ENCODE measurements around the gene CAD.

Gene CAD

DNA sequence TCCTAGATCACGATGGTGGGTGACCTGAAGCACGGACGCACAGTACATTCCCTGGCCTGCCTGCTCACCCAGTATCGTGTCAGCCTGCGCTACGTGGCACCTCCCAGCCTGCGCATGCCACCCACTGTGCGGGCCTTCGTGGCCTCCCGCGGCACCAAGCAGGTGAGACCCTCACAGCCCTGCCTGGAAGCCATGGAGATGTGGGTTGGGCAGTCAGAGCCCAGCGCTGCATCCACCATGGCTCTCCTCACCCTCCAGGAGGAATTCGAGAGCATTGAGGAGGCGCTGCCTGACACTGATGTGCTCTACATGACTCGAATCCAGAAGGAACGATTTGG is 25.4 kb downstream of the CAD start:
- CTCF ChIA-PET: interaction anchor here (0.7 to 2.2 kb wide), 8 partner anchors 16 to 379 kb away, joined by 3 to 6 read pairs (median 4); no protein-coding TSS in a partner anchor
- 95% methylated on average over 16 of the region's 16 CpGs for WGBS (ENCODE audit: insufficient coverage)
- H3K36me3 ChIP-seq (ENCODE audit: control insufficient read depth in 4 of 4, insufficient read depth in 4 of 4, low read length in 3 of 4): peaks cover 2 to 73% (median 63%) of the 10 kb centered on the region in 4 experiments
- DNase-seq: no peak
- POLR2A ChIA-PET: no interaction called here
- H3K27me3 ChIP-seq (replicated peaks in 2 of 5; ENCODE audit: control insufficient read depth in 4 of 5, insufficient read depth in 5 of 5, low read length in 4 of 5): no peaks in the 10 kb centered on the region
- H3K4me3 ChIP-seq (ENCODE audit: control insufficient read depth in 1 of 7, extremely low read depth in 1 of 7, insufficient read depth in 4 of 7, low read depth in 2 of 7, low read length in 6 of 7): no peak overlapping the region
- no peaks in the 10 kb centered on the region for H3K9me3 ChIP-seq (ENCODE audit: control extremely low read depth in 1 of 5, control insufficient read depth in 4 of 5, insufficient read depth in 2 of 5, low read depth in 1 of 5, low read length in 4 of 5)
- H3K27ac ChIP-seq (ENCODE audit: insufficient read depth in 1 of 2, low read depth in 1 of 2, low read length in 2 of 2, poor library complexity in 1 of 2, severe bottlenecking in 2 of 2): no peak overlapping the region
- peaks cover 0 to 6% (median 4%) of the 10 kb centered on the region in 4 experiments for H3K4me1 ChIP-seq (ENCODE audit: control extremely low read depth in 1 of 4, control insufficient read depth in 4 of 4, insufficient read depth in 4 of 4, low read length in 3 of 4)

DNA sequence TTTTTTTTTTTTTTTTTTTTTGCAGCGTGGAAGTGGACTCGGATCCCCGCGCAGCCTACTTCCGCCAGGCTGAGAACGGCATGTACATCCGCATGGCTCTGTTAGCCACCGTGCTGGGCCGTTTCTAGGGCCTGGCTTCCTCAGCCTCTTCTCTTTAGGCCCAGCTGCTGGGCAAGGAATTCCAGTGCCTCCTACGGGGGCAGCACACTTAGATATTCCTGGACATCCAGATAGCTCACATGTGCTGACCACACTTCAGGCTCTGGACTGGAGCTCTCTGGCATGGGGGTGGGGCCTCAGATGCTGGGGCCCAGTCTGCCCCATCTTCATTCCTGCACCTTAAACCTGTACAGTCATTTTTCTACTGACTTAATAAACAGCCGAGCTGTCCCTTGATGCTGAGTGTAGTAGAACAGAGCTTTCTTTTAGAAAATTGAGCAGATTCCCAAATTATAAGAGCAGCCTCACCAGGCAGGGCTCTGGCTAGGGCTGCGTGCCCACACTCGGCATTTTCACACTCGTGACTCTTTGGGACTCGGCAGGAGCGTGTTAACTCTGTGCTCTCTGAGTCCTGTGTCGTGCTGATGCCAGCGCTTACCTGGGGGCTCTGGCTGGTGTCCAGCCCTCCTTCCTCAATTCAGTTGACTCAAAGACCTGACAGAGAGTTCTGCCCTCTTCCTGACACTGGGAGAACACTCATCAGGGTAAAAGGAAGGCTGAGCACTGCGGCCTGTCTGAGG is 26.4 kb downstream of the CAD start:
- DNase-seq: no peak
- Histone ChIP-seq H3K9me3 (ENCODE audit: control extremely low read depth in 1 of 5, control insufficient read depth in 4 of 5, insufficient read depth in 2 of 5, low read depth in 1 of 5, low read length in 4 of 5) (no peaks in the 10 kb centered on the region), H3K36me3 (ENCODE audit: control insufficient read depth in 4 of 4, insufficient read depth in 4 of 4, low read length in 3 of 4) (peaks cover 2 to 63% (median 53%) of the 10 kb centered on the region in 4 experiments), H3K4me3 (ENCODE audit: control insufficient read depth in 1 of 7, extremely low read depth in 1 of 7, insufficient read depth in 4 of 7, low read depth in 2 of 7, low read length in 6 of 7) (no peak overlapping the region), H3K27me3 (replicated peaks in 2 of 5; ENCODE audit: control insufficient read depth in 4 of 5, insufficient read depth in 5 of 5, low read length in 4 of 5) (no peaks in the 10 kb centered on the region), H3K27ac (ENCODE audit: insufficient read depth in 1 of 2, low read depth in 1 of 2, low read length in 2 of 2, poor library complexity in 1 of 2, severe bottlenecking in 2 of 2) (no peak overlapping the region), H3K4me1 (ENCODE audit: control extremely low read depth in 1 of 4, control insufficient read depth in 4 of 4, insufficient read depth in 4 of 4, low read length in 3 of 4) (peaks cover 0 to 6% (median 4%) of the 10 kb centered on the region in 4 experiments)
- ChIA-PET POLR2A (no interaction called here), CTCF (interaction anchor here (0.8 to 2.2 kb wide), 4 partner anchors 17 to 56 kb away, joined by 3 to 5 read pairs (median 4); no protein-coding TSS in a partner anchor)
- 98% methylated on average over 17 of the region's 19 CpGs for WGBS (ENCODE audit: insufficient coverage)

DNA sequence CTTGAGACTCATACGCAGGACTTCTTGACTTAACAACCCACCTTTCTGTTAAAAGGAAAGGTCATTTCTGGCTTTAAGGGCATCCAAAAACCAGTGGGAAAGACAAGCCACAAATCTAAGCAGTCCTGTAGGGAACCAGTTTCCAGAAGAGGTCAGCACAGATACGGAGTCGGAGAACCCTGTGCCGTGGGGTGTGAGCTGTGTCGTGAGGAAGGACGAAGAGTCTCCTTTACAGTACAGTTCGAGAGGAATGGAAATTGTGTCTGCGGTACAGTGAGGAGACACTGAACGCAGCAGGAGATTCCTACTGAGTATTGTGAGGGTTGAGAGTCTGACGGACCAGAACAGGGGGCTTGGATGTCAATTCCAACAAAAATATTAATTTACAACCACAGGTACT is 27.9 kb downstream of the CAD start:
- ChIA-PET POLR2A (interaction anchor here (0.6 kb wide), 1 partner anchor 245 kb away, joined by 3 read pairs; no protein-coding TSS in a partner anchor), CTCF (interaction anchor here (1.2 to 2.3 kb wide), 2 partner anchors 13 to 58 kb away, joined by 3 to 5 read pairs; no protein-coding TSS in a partner anchor)
- Histone ChIP-seq H3K27ac (ENCODE audit: insufficient read depth in 1 of 2, low read depth in 1 of 2, low read length in 2 of 2, poor library complexity in 1 of 2, severe bottlenecking in 2 of 2) (no peak overlapping the region), H3K9me3 (ENCODE audit: control extremely low read depth in 1 of 5, control insufficient read depth in 4 of 5, insufficient read depth in 2 of 5, low read depth in 1 of 5, low read length in 4 of 5) (no peaks in the 10 kb centered on the region), H3K36me3 (ENCODE audit: control insufficient read depth in 4 of 4, insufficient read depth in 4 of 4, low read length in 3 of 4) (peaks cover 2 to 49% (median 41%) of the 10 kb centered on the region in 4 experiments), H3K4me3 (ENCODE audit: control insufficient read depth in 1 of 7, extremely low read depth in 1 of 7, insufficient read depth in 4 of 7, low read depth in 2 of 7, low read length in 6 of 7) (no peak overlapping the region), H3K4me1 (ENCODE audit: control extremely low read depth in 1 of 4, control insufficient read depth in 4 of 4, insufficient read depth in 4 of 4, low read length in 3 of 4) (peaks cover 0 to 8% (median 5%) of the 10 kb centered on the region in 4 experiments), H3K27me3 (replicated peaks in 2 of 5; ENCODE audit: control insufficient read depth in 4 of 5, insufficient read depth in 5 of 5, low read length in 4 of 5) (no peaks in the 10 kb centered on the region)
- no peak for DNase-seq
- 94% methylated on average over 8 of the region's 10 CpGs for WGBS (ENCODE audit: insufficient coverage)

DNA sequence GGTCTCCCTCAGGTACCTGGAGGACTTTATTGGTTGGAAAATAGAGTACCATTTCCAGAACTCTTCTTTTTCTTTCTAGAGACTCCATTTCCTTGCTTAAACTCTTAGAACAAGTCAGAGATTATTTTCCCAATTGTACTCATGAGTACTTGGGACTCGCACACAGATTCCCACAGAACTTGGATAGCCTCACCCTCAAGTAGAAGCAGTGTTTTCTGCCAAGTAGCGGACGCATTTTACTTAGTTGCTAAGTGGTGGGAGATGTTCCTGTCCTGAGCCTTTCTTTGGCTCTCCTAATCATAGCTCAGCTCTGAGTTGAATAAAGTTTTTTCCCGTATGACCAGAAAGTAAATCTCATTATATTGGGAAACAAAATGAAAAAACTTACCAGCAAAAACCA is 28.5 kb downstream of the CAD start:
- POLR2A ChIA-PET: no interaction called here
- H3K27ac ChIP-seq (ENCODE audit: insufficient read depth in 1 of 2, low read depth in 1 of 2, low read length in 2 of 2, poor library complexity in 1 of 2, severe bottlenecking in 2 of 2): no peak overlapping the region
- 100% methylated on average over 1 of the region's 4 CpGs for WGBS (ENCODE audit: insufficient coverage)
- H3K27me3 ChIP-seq (replicated peaks in 2 of 5; ENCODE audit: control insufficient read depth in 4 of 5, insufficient read depth in 5 of 5, low read length in 4 of 5): no peaks in the 10 kb centered on the region
- no peaks in the 10 kb centered on the region for H3K9me3 ChIP-seq (ENCODE audit: control extremely low read depth in 1 of 5, control insufficient read depth in 4 of 5, insufficient read depth in 2 of 5, low read depth in 1 of 5, low read length in 4 of 5)
- CTCF ChIA-PET: interaction anchor here (1.0 to 2.3 kb wide), 3 partner anchors 18 to 57 kb away, joined by 4 to 5 read pairs (median 5); no protein-coding TSS in a partner anchor
- H3K4me1 ChIP-seq (ENCODE audit: control extremely low read depth in 1 of 4, control insufficient read depth in 4 of 4, insufficient read depth in 4 of 4, low read length in 3 of 4): peaks cover 0 to 11% (median 7%) of the 10 kb centered on the region in 4 experiments
- no peak for DNase-seq
- peaks cover 2 to 44% (median 36%) of the 10 kb centered on the region in 4 experiments for H3K36me3 ChIP-seq (ENCODE audit: control insufficient read depth in 4 of 4, insufficient read depth in 4 of 4, low read length in 3 of 4)
- H3K4me3 ChIP-seq (ENCODE audit: control insufficient read depth in 1 of 7, extremely low read depth in 1 of 7, insufficient read depth in 4 of 7, low read depth in 2 of 7, low read length in 6 of 7): no peak overlapping the region

DNA sequence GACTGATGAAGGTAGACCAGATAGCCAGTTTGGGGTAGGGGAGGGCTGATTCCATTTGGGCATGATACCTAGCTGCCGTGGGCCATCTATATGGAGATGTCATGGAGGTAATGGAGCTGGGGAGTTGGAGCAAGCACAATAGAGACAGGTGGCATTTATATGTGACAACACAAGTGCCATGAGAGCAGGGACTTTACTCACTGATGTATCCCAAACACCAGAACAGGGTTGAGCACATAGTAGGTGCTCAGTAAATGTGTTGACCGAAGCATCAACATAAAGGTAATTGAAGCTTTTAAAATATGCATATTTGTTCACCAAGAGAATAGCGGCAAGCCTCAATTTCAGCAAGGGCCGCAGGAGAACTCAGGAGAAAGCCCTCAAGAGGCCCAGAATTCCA is 30.7 kb downstream of the CAD start:
- peaks cover 0 to 21% (median 17%) of the 10 kb centered on the region in 4 experiments for H3K36me3 ChIP-seq (ENCODE audit: control insufficient read depth in 4 of 4, insufficient read depth in 4 of 4, low read length in 3 of 4)
- peaks cover 0 to 7% (median 1%) of the 10 kb centered on the region in 4 experiments for H3K4me1 ChIP-seq (ENCODE audit: control extremely low read depth in 1 of 4, control insufficient read depth in 4 of 4, insufficient read depth in 4 of 4, low read length in 3 of 4)
- ChIA-PET POLR2A (no interaction called here), CTCF (interaction anchor here (1.5 to 7.0 kb wide), 7 partner anchors 9 to 56 kb away, joined by 3 to 90 read pairs (median 6); partner anchors contain the start of gene TRIM54)
- no peak for DNase-seq
- no peak overlapping the region for H3K27ac ChIP-seq (ENCODE audit: insufficient read depth in 1 of 2, low read depth in 1 of 2, low read length in 2 of 2, poor library complexity in 1 of 2, severe bottlenecking in 2 of 2)
- 97% methylated on average over 3 of the region's 4 CpGs for WGBS (ENCODE audit: insufficient coverage)
- H3K4me3 ChIP-seq (ENCODE audit: control insufficient read depth in 1 of 7, extremely low read depth in 1 of 7, insufficient read depth in 4 of 7, low read depth in 2 of 7, low read length in 6 of 7): no peak overlapping the region
- no peaks in the 10 kb centered on the region for H3K27me3 ChIP-seq (replicated peaks in 2 of 5; ENCODE audit: control insufficient read depth in 4 of 5, insufficient read depth in 5 of 5, low read length in 4 of 5)
- H3K9me3 ChIP-seq (ENCODE audit: control extremely low read depth in 1 of 5, control insufficient read depth in 4 of 5, insufficient read depth in 2 of 5, low read depth in 1 of 5, low read length in 4 of 5): no peaks in the 10 kb centered on the region

DNA sequence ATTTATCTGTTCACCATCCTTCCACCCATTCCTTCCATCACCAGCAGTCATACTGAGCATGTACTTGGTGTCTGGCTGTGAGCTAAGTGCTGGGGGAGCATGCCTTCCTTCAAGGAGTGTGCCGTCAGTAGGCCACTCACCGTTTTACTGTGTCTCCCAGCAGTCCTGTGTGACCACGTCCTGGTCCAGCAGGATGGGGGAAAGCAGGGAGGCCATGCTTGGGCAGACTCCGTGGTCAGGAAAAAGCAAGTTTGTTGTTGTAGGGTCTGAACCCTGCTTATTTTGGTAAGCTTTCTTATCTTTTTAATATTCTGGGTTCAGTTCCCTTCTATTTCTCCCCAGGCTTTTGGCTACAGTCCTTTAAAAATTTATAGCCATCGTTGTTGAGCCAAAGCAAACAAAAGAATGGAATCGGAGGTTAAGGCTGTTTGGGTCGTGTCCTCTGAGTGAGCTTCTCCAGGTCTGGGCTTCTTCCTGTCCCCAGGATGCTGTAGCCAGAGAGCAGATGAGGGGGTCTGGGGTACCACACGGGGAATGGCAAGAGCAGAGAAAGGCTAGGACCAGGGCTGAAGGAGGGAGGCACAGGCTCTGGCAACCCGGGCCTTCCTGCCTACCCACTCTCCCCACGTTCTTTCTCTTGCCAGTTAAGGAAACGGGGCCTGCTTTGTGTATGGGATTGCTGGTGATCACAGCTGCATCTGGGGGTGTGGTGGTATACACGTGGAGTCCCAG is 32.2 kb downstream of the CAD start:
- Histone ChIP-seq H3K36me3 (ENCODE audit: control insufficient read depth in 4 of 4, insufficient read depth in 4 of 4, low read length in 3 of 4) (peaks cover 0 to 7% (median 3%) of the 10 kb centered on the region in 4 experiments), H3K27me3 (replicated peaks in 2 of 5; ENCODE audit: control insufficient read depth in 4 of 5, insufficient read depth in 5 of 5, low read length in 4 of 5) (peaks cover 0 to under 1% (median 0%) of the 10 kb centered on the region in 5 experiments), H3K4me3 (ENCODE audit: control insufficient read depth in 1 of 7, extremely low read depth in 1 of 7, insufficient read depth in 4 of 7, low read depth in 2 of 7, low read length in 6 of 7) (no peak overlapping the region), H3K27ac (ENCODE audit: insufficient read depth in 1 of 2, low read depth in 1 of 2, low read length in 2 of 2, poor library complexity in 1 of 2, severe bottlenecking in 2 of 2) (no peak overlapping the region), H3K4me1 (ENCODE audit: control extremely low read depth in 1 of 4, control insufficient read depth in 4 of 4, insufficient read depth in 4 of 4, low read length in 3 of 4) (peaks cover 0 to 7% (median 1%) of the 10 kb centered on the region in 4 experiments), H3K9me3 (ENCODE audit: control extremely low read depth in 1 of 5, control insufficient read depth in 4 of 5, insufficient read depth in 2 of 5, low read depth in 1 of 5, low read length in 4 of 5) (no peaks in the 10 kb centered on the region)
- 81% methylated on average over 8 of the region's 12 CpGs for WGBS (ENCODE audit: insufficient coverage)
- ChIA-PET POLR2A (no interaction called here), CTCF (interaction anchor here (0.9 to 7.0 kb wide), 16 partner anchors 9 to 75 kb away, joined by 3 to 90 read pairs (median 4); partner anchors contain the start of gene TRIM54)
- DNase-seq: no peak

Data from common myeloid progenitor, CD34-positive (primary cell).